ENCODE results near the gene TRIM7. TPM values are rescaled to one million over a fixed set of nuclear protein-coding genes. Genes with fewer than 3 reads are reported as not detected.

Gene TRIM7
- polyA plus RNA-seq, 3 donors, result 0.29 to 0.42 (median 0.33) TPM

- DNase-seq (ENCODE audit: extremely low read depth in 1 of 11, low read depth in 9 of 11, low spot score in 4 of 11), result no peak
Measured at GRCh38 chr5:181234455-181235306, 29.7 kb upstream of the TRIM7 start.

- no peak for DNase-seq (ENCODE audit: extremely low read depth in 1 of 11, low read depth in 9 of 11, low spot score in 4 of 11)
Measured at GRCh38 chr5:181233801-181234454, 28.9 kb upstream of the TRIM7 start.

- no peak for DNase-seq (ENCODE audit: extremely low read depth in 1 of 11, low read depth in 9 of 11, low spot score in 4 of 11)
Measured at GRCh38 chr5:181233088-181233800, 28.2 kb upstream of the TRIM7 start.

GRCh38 chr5:181232593-181232992, 27.6 kb upstream of the TRIM7 start:
- no peak for DNase-seq (ENCODE audit: extremely low read depth in 1 of 11, low read depth in 9 of 11, low spot score in 4 of 11)

GRCh38 chr5:181231432-181231831, 26.4 kb upstream of the TRIM7 start:
- DNase-seq (ENCODE audit: extremely low read depth in 1 of 11, low read depth in 9 of 11, low spot score in 4 of 11), result no peak

GRCh38 chr5:181230551-181230950, 25.6 kb upstream of the TRIM7 start:
- no peak for DNase-seq (ENCODE audit: extremely low read depth in 1 of 11, low read depth in 9 of 11, low spot score in 4 of 11)

- DNase-seq (ENCODE audit: extremely low read depth in 1 of 11, low read depth in 9 of 11, low spot score in 4 of 11), result no peak
Measured at GRCh38 chr5:181229996-181230395, 25.0 kb upstream of the TRIM7 start.

- DNase-seq (ENCODE audit: extremely low read depth in 1 of 11, low read depth in 9 of 11, low spot score in 4 of 11), result no peak
Measured at GRCh38 chr5:181224390-181225229, 19.6 kb upstream of the TRIM7 start.

- DNase-seq (ENCODE audit: extremely low read depth in 1 of 11, low read depth in 9 of 11, low spot score in 4 of 11), result peak in 3 of 11 donors; percentile 61 to 72 (median 65)
Measured at GRCh38 chr5:181223729-181224389, 18.9 kb upstream of the TRIM7 start.

- peak; percentile 90 to 98 (median 95) for DNase-seq (ENCODE audit: extremely low read depth in 1 of 11, low read depth in 9 of 11, low spot score in 4 of 11)
Measured at GRCh38 chr5:181223058-181223728, 18.2 kb upstream of the TRIM7 start, which contains the start of gene TRIM41. TSS of gene TRIM41 (plus strand) at chr5:181223281. CDS start at chr5:181224000, 719 bp downstream.

- no peak for DNase-seq (ENCODE audit: extremely low read depth in 1 of 11, low read depth in 9 of 11, low spot score in 4 of 11)
Measured at GRCh38 chr5:181222630-181223057, 17.6 kb upstream of the TRIM7 start.

- peak; percentile 77 to 95 (median 89) for DNase-seq (ENCODE audit: extremely low read depth in 1 of 11, low read depth in 9 of 11, low spot score in 4 of 11)
Measured at GRCh38 chr5:181221792-181222629, 17.0 kb upstream of the TRIM7 start.

GRCh38 chr5:181221105-181221791, 16.3 kb upstream of the TRIM7 start:
- DNase-seq (ENCODE audit: extremely low read depth in 1 of 11, low read depth in 9 of 11, low spot score in 4 of 11), result no peak

GRCh38 chr5:181220178-181220515, 15.2 kb upstream of the TRIM7 start:
- no peak for DNase-seq (ENCODE audit: extremely low read depth in 1 of 11, low read depth in 9 of 11, low spot score in 4 of 11)

GRCh38 chr5:181219262-181220177, 14.5 kb upstream of the TRIM7 start:
- DNase-seq (ENCODE audit: extremely low read depth in 1 of 11, low read depth in 9 of 11, low spot score in 4 of 11), result no peak

- DNase-seq (ENCODE audit: extremely low read depth in 1 of 11, low read depth in 9 of 11, low spot score in 4 of 11), result no peak
Measured at GRCh38 chr5:181218795-181219124, 13.8 kb upstream of the TRIM7 start.
